GM04503 (cell line): ENCODE measurements around the gene FGB.
"Not testable (repeated sequence)": the region's sequence is repeated elsewhere in the genome, so short reads cannot be mapped to it uniquely, and the experiment has no call there.

Experiments
- DNase-seq: peaks from one replicate; pipeline ENCODE4 v3.0.0-alpha.2; 2012; ENCODE audit warnings: low read depth

The FGB gene

GRCh38 chr4:154566639-154567204 is 3.9 kb downstream of the FGB start:
- DNase-seq = no peak

DNA sequence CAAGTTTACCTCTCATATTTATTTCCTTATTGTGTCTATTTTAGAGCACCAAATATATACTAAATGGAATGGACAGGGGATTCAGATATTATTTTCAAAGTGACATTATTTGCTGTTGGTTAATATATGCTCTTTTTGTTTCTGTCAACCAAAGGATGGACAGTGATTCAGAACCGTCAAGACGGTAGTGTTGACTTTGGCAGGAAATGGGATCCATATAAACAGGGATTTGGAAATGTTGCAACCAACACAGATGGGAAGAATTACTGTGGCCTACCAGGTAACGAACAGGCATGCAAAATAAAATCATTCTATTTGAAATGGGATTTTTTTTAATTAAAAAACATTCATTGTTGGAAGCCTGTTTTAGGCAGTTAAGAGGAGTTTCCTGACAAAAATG is 6.2 kb downstream of the FGB start:
- no peak for DNase-seq

- DNase-seq = no peak
These were observed 6.8 kb downstream of the FGB start for GRCh38 chr4:154569584-154569983.

DNA sequence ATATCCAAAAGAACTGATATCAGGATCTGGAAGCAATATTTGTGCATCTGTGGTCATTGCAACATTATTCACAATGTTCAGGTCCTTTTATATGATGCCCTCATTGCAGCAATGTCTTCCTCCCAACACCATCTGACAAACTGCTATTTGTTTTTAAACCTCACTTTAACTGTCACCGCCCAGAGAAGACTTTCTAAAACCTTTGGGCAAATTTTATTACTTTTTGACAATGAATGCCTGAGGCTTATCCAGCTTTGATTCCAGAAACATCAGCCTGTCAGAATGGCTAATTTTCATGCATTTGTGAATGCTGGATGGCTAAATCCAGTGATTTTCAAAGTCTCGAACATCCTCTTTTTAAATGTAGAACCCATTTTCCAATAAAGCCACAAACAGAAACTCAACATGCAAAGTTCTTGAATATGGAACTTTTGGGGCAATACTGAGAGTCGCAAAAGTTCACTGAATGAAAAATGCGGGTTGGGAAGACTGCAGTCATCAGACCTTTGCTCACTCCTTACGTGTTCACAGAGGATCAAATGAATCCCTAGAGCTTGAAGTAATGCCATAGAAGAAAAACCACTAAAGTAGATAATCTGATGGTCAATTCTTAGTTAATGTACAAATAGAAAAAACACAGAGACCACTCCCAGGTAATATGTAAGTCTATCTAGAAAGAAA is 10.5 kb downstream of the FGB start:
- DNase-seq = no peak

- no peak for DNase-seq
These were observed 11.5 kb downstream of the FGB start for GRCh38 chr4:154574311-154574710.

- no peak for DNase-seq
These were observed 14.5 kb downstream of the FGB start for GRCh38 chr4:154577324-154577723.

- DNase-seq = no peak
These were observed 16.1 kb downstream of the FGB start for GRCh38 chr4:154578919-154579318.

GRCh38 chr4:154579927-154580326 is 17.1 kb downstream of the FGB start:
- DNase-seq = no peak

GRCh38 chr4:154582723-154583122 is 19.9 kb downstream of the FGB start:
- no peak for DNase-seq

DNA sequence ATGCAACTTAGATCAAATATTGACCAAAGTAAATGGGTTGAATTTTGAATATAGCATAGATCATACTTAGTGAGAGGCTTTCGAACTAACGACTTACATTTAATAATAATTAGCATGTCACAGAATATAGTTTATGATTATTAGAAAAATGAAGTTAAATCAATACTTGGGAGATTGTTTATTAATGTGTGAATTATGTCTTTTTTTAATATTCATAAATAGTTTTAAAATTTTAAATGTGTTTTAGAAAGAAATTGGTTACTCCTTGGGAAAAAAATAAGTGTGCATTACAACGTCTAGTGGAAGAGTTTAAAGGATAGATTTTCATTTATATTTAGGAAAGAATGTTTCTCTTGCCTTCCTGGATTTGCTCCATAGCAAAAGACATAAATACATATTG is 20.4 kb downstream of the FGB start:
- DNase-seq = no peak

GRCh38 chr4:154583677-154584076 is 20.9 kb downstream of the FGB start:
- no peak for DNase-seq

GRCh38 chr4:154584259-154584658 is 21.4 kb downstream of the FGB start:
- DNase-seq = no peak

DNA sequence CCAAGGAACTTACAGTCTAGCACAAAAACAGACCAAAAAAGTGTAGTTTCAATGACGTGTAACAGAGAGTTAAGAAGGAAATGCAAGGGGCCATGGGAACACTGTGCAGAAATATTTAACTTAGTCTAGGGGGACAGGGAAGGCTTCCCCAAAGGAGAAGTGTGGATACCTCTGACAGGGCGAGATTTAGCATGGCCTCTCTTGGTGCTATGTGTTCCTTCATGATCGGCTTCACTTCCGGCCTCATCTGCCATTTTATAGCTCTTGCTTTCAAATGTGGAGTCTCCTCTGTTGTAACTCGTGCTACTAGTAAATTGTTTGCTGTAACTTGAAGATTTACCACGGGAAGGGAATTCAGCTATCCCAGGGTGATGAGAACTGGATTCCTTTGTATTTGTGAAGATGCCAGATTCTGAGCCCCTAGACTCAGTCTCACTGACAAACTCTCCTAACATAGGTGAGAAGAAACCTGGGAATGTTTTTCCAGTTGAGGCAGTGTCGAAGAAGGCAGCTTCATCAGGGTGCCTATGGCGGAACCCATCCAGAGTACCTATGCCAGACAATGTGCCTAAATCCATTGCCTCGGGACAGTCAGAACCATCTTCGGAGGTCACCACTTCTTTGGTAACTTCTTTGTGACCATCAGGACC is 22.7 kb downstream of the FGB start:
- no peak for DNase-seq

DNA sequence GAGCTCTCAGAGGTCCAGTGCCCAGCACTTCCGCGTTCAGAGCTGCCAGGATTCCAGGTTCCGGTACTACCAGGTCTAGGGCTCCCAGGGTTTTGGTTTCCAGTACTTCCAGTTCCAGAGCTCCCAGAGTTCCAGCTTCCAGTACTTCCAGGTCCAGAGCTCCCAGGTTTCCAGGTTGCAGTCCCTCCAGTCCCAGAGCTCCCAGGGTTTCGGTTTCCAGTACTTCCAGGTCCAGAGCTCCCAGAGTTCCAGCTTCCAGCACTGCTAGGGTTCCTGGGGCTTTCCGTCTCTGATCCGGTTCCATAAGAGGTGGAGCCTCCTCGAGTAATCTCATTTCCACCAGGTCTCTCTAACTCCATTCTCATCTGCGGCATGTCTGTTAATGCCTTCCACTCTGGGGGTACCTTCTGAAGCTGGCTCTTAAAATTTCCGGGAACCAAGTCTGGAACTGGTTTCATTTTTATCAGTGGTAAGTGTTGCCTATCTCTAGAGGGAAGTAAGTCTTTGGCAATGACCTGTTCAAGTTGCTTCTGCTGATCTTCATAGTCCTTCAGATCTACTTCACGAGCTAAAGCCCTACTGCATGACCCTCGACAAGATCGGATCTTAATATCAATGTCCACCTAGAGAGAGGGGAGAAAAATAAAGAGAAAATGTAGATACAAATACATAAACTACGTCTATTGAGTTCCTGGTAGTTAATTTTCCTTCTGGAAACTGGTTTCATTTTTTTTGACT is 23.7 kb downstream of the FGB start:
- no peak for DNase-seq

DNA sequence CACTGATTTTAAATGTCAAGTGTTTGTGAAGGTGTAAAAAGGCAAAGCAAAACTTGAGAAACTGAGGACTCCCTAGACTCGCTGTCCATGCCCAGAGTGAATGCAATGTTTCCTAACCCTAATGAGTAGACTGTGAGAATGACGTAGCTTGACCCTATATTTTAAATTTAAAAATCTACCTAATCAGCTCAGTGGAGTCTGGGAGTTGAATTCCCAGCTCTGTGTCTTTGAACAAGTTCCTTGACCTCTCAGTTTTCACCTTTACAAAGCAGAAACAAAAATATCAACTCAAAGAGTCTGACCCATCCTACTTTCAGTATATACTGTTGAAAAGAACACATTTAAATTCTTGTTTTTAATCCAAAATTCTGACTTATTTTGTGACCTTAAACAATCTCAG is 25.4 kb downstream of the FGB start:
- DNase-seq = no peak

- no peak for DNase-seq
These were observed 26.7 kb downstream of the FGB start for GRCh38 chr4:154589296-154590197.

- DNase-seq = no peak
These were observed 27.7 kb downstream of the FGB start, which contains the start of gene FGA for GRCh38 chr4:154590329-154591006. FGA (minus strand) TSS chr4:154590742; CDS start chr4:154590687, 55 bp downstream.

- DNase-seq = no peak
These were observed 29.1 kb downstream of the FGB start for GRCh38 chr4:154591890-154592289.

DNA sequence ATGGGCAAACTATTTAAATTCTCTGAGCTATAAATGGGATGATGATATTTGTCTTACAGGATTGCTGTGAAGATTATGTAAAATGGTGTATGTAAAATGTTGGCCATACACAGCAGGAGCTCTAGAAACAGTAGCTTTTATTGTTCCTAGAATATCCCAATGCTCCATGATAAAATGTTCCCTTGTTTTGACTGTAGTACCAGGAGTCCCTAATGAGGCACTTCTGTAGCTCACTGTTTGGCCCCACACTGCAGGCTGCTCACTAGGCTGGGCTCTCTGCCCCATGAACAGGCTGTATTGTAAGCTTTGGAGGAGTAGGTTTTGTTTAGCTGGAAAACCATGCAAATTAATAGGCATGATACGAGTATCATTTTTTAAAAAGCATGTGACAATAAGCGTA is 31.1 kb downstream of the FGB start:
- DNase-seq = no peak

DNA sequence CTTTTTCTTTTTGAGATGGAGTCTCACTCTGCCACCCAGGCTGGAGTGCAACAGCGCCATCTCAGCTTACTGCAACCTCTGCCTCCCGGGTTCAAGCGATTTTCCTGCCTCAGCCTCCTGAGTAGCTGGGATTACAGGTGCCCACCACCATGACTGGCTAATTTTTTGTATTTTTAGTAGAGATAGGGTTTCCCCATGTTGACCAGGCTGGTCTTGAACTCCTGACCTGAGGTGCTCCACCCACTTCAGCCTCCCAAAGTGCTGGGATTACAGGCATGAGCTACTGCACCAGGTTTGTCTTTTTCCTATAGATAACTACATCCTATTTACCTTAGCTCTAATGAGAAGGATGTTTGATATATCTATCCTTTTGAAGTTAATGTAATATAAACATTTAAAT is 31.5 kb downstream of the FGB start:
- not testable (repeated sequence) for DNase-seq

GRCh38 chr4:154595807-154596206 is 33.0 kb downstream of the FGB start:
- no peak for DNase-seq
